Kasumi-1 (cell line): ENCODE measurements around the gene TRMU.

Experiments
- DNase-seq, 2 experiments: peaks; one replicate each; lab custom pipeline; 2025; lab: John Stamatoyannopoulos, UW

TRMU gene, protein sequence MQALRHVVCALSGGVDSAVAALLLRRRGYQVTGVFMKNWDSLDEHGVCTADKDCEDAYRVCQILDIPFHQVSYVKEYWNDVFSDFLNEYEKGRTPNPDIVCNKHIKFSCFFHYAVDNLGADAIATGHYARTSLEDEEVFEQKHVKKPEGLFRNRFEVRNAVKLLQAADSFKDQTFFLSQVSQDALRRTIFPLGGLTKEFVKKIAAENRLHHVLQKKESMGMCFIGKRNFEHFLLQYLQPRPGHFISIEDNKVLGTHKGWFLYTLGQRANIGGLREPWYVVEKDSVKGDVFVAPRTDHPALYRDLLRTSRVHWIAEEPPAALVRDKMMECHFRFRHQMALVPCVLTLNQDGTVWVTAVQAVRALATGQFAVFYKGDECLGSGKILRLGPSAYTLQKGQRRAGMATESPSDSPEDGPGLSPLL

DNA sequence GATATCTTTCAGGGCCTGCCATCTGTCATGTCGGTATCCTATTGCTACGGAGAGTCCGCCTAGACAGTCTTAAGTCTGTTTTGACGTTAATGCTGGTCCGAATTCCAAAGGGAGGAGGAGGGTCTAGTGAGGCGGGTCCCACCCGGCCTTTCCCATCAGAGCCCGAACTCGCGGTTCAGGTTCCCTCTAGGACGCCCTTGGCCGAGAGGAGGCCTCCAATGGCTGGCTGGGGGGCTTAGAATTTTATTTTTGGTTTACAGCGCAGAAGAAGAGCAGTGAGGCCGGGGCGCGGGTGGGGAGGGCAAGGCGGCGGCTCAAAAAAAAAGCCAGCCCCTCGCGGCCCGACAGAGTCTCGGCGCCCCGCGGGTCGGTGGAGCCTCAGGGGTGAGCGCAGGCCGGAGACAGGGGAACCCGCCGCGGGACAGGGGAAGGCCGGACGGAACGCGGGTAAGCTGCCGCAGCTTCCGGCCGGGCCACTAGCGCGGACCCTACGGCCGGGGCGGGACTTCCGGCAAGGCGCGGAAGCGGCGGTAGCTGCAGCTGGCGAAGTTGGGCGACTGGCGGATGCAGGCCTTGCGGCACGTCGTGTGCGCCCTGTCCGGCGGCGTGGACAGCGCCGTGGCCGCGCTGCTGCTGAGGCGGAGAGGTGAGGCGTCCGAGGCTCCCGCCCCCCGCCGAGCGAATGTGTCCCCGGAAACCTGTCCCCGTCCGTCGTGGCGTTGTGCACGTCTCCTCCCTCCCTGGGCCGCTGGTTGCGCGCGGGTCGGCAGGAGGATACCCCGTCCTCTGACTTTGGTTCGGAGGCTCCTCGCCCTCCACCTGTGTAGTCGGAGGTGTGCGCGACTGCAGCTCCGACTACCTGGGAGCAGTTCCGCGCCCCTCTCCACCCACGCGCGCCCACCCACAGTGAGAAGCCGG, at the start of gene TRMU:
TSS of gene TRMU (plus strand) at position 514 of the 918 bp plus-strand sequence. CDS start at position 565, 51 bp downstream.
- DNase-seq = peak; percentile 64 to 82

DNA sequence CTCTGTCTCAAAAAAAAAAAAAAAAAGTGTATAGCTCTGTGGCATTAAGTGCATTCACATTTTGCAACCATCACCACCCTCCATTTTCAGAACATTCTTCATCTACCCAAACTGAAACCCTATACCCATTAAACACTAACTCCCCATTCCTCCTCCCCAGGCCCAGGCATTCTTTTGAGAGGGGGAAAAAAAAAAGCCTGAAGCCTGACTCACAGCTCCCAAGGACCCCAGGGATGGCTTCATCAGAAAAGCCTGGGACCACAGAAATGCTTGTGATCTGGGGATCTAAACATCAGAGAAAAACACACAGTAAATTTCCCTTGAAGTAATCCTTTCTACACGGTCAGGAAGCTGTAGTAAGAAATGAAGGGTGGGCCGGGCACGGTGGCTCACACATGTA, 49.5 kb upstream of the TRMU start:
- DNase-seq = no peak

DNA sequence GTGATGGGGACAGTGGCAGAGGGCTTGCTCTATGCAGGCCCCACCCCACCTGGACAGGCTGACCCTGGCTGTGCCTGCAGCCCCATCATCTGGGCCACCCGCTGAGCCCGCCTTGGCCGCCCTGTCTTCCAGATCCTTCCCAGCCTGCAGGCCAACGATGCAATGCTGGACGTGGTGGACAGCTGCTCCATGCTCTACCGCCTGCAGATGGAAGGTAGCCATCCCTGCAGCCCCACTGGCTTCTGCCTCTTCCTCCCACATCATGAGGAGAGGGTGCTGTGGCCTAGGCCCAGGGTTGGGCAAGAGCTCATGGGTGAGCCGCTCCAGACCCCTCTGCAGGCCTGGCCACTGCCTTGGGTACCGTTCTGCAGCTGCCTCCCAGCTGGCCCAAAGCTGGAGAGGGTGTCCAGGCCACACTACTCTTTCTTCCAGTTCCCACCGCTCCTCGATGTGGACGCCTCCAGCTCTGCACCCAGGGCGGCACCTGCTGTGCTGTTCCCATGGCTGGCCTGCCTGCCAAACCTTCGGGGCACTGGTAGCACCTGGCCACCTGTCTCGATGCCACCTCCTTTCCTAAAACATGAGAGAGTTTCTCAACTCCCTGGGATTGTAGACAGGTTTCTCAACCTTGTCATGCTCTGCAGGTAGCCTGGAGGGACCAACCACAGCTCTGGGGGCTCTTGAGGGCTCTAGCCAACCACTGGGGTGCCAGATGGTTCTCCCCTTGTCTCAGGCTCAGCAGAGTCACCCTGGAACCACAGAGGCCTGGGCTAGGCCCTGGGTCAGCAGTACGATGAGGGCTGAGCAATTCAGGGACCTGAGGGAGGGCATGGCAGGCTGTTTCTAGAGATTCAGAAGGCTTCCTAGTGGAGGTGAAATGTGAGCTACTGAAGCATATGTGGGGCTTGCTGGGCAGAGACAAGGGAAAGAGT, 48.3 kb upstream of the TRMU start:
- DNase-seq = no peak

DNA sequence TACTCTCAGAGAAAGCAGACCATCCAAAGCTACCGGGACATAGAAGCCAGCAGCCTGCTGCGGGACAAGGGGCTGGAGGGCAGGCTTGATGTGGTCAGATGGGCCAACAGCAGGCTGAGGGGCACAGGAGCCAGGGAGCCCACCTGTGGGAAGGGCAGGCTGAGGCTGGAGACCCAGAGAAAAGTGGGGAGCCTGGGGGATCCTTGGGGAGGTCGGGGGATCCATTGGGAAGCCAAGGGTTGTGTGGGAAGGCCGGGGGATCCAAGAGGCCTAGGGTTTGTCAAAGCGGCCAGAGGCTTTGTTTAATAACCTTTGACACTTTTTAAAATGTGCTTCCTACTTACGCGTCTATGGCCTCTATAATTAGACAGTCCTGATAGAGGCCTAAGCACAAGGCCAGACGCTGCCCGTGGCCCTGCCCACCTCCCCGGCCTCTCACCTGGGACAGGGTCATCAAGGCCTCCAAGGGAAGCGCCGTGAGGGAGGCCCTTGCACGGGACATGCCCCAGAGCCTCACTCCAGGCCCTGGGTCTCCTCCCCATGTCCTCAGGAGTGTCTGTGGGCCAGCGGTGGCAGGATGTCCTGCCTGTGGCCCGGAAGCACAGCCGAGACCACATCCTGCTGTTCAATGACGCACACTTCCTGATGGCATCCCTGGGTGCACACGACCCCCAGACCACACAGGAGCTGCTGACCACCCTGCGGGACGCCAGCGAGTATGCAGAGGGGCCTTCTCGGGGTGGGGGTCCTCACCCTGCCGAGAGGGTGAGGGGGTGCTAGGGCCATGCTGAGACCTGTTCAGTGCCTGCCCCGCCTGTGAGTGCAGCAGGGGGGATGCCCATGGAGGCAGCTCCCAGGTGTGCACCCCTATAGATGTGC, 47.4 kb upstream of the TRMU start:
- DNase-seq = peak; percentile 35 to 54

DNA sequence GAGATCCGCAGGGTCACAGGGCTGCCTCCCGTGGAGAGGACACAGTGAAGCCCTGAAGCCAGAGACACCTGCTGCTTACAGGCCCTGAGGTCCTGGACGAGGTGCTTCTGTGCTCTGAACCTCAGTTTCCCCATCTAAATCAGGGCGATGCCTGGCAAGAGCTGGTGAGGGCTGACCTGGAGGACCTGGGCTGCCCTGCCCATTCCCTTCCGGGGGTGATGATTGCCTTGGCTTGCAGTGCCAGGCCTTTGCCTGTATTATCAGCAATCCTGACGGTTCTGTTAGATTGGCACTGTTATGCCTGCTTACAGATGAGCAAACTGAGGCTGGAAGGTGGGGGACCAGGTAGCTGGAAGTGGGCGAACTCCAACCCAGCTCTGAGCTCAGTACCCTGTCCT, 46.7 kb upstream of the TRMU start:
- DNase-seq = no peak

DNA sequence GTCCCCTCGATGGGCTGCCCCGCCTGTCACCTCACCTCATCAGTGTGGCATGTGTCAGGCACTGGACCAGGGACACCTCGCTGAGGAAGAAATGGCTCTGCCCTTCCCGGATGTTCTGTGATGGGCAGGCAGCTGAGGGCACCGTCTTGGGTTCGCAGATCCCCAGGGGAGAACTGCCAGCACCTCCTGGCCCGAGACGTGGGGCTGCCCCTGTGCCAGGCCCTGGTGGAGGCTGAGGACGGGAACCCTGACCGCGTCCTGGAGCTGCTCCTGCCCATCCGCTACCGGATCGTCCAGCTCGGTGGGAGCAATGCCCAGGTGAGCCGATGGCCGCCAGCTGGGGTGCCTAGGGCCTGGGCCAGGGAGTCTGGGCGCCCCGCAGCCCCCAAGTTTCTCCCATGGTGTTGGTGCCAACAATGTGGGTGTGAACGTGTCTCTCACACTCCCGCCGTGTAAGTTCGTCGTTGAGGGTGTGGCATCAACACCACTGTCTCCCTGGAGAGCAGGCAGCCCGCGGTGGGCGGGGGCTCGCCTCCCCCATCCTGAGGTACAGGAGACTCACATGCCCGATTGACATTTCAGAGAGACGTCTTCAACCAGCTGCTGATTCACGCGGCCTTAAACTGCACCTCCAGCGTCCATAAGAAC, 46.1 kb upstream of the TRMU start:
- DNase-seq = no peak

DNA sequence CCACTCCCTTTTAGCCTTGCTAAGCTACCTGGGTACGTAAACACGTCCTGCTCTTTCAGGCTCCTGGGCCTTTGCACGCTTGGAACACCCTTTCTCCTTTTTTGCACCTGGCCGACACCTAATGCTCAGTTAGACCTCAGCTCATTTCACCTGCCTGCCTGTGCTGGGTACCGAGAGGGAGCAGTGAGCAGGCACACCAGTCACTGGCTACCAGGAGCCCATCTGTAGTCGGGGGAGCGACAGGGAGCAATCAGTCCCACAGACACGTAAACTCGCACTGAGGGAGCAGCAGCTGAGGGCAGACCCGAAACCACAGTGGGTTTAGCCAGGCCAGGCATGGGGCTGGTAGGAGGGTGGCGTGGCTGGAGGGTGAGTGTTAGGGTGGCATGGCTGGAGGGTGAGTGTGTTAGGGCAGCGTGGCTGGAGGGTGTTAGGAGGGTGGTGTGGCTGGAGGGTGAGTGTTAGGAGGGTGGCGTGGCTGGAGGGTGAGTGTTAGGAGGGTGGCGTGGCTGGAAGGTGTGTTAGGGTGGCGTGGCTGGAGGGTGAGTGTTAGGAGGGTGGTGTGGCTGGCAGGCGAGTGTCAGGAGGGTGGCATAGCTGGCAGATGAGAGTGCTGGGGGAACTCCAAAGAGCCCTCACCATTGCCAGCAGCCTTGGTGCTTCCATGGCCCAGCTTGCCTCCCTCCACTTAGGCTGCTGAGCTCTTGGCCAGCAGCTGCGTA, 45.2 kb upstream of the TRMU start:
- no peak for DNase-seq

DNA sequence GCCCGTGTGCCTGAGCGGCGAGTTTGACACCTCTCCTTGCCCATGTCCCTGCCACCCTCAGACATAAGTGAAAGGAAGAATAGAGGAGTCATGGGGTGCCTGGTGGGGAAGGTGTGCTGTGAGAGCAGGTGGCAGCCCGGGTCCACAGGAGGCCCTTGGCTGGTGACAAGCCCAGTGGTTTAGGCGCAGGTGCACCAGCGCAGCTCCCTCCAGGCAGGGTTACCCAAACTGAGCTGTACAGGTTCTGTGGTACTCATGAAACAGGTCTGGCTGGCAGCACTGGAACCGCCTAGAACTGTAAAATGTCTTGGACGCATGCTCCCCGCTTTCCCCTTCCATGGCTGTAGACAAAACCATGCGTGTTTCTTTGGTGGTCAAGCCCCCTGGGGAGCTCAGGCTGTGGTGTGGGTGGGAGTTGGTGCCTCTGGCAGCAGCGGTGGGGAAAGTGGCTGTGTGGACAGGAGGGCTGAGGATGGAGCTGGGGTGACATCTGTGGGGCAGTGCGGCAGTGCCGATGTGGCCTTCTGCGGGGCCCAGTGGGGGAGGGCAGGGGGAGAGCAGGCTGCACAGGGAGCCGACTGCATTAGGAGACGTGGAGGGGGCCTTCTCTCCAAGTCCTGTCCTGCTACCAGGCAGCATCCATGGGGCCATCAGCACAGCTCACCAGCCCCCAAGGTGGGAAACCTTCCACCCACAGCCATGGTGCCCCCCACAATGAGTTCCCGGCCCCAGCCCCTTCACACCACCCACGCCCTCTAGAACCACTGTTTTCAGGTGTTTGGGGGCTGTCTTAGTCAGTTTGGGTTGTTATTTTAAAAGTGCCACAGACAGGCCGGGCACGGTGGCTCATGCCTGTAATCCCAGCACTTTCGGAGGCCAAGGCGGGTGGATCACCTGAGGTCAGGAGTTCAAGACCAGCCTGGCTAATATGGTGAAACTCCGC, 44.4 kb upstream of the TRMU start:
- no peak for DNase-seq

DNA sequence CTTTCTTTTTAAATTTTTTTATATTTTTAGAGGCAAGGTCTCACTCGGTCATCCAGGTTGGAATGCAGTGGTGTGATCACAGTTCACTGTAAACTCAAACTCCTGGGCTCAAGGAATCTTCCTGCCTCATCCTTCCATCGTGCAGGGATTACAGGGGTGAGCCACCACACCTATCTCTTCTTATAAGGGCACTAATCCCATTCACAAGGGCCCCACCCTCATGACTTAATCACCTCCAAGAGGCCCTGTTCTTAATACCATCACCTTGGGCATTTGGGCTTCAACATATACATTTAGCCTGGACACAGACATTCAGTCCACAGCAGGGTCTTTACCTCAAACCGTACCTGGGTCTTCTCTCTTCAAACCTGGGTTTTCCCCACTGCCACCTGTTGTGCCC, 43.3 kb upstream of the TRMU start:
- no peak for DNase-seq

DNA sequence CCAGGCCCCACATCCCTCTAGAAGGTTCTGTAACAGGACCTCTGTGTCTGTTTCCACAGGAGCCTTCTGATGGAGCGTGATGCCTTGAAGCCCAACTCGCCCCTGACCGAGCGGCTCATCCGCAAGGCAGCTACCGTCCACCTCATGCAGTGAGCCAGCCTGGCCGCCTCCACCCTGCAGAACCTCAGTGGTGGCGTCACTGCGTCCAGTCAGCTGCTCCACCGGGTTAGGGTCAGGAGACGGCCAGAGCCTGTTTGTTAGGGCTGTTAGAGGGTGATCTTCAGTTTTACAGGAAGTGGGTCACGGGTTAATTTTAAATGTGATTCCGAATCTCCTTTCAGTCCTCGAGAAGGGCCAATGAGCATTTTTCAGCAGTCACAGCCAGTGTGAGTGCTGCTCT, 42.8 kb upstream of the TRMU start:
- no peak for DNase-seq

DNA sequence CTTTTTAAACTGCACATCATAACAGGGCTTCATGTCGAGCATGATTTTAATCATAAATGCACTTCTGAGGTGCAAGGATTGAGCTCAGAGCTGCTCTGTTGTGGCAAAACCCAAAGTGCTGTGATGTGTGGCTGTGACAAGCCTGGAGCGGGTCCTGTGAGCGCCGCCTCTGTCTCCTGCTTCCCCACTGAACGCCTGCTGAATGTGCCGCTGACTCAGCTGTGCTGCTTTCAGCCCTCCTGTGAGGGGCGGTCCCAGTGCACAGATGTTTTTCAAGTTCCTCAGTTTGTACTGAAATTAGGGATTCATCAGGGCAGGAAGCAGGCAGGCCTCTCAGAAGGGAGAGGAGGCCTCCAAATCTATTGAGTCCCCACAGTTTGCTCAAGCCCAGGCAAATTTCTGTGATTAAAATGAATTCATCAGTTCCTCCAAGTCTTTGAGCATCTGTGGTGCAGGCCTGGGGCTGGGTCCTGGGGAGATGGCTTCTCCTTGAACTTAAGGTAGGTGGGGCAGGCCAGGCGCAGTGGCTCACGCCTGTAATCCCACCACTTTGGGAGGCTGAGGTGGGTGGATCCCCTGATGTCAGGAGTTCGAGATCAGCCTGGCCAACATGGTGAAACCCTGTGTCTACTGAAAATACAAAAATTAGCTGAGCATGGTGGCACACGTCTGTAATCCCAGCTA, 41.8 kb upstream of the TRMU start:
- peak; percentile 91 to 92 for DNase-seq

DNA sequence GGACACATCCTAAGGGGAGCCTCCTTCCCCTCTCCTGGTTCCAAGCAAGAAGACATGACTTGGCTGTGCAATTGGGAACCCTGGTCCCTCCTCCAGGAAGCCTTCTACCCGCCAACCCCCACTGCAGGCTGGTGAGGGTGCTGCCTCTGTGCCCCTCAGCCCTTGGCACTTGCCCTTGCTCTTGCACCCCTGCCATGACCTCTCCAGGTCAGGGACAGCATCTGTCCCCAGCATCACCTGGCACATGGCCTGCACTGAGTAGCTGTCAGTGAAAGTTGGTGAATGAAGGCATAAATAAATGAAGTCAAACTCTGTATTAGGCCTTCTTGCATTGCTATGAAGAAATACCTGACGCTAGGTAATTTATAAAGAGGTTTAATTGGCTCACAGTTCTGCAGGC, 40.7 kb upstream of the TRMU start:
- no peak for DNase-seq

DNA sequence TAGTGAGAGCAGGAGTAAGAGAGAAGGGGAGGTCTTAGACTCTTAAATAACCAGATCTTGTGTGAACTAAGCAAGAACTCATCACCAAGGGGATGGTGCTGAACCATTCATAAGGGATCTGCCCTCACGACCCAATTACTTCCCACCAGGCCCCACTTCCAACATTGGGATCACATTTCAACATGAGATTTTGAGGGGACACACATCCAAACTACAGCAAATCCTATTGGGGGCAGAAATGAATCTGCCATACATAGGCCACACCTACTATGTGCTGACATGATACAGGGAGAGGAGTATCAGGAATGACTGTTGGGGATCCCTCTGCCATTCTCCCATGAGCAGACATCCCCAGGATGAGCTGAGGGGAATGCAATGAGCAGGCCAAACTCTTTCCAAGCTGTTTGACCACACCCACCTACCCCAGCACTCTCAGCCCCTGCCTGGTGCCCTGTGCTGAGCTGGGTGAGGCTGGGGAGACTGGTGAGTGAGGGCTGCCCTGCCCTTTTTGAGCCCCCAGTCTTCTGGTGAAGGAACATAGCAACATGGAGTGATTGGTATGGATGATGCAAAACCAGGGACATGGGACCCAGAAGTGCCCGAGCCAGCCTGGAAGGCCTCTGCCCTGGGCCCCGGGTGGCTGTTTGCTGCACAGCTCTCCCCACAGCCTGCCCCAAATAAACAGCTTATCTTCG, 40.1 kb upstream of the TRMU start:
- no peak for DNase-seq

DNA sequence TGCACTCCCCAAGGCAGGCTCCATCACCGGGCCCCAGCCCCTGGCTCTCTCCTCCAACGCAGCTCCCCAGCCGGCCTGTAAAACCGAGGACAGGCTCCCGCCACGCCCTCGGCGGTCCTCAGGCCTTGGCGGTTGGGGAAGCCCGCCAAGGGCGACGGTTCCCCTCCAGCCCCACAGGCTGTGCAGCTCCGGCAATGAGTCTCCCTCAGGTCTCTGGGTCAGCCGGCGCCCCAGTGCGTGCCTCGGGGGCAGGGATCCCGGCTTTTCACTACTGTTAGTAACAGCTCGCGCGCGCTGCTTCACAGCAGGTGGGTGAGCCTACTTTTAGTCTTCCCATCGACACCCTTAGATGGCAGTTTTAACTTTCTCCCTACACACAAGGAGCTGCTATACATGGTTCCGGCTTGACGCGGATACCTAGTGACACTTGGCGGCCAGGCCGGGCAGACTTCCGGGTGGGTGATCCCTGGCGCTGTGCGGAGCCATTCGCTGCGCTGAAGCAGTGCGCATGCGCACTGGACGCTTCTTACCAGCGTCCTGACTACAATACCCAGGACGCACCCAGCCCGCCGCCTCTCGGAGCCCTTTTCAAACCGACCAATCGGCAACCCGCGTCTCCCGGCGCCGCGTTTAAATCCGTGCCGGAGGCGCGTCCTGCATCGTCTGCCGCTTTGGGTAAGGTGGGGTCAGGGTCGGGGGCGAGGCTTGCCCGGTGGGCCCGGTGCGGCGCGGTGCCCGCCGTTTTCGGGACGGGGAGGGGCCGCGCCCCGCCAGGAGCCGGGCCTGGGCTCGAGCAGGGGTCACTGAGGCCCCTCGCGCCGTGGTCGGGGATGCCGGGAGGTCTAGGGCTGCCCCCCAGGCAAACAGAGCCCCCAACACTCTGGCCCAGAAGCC, 39.0 kb upstream of the TRMU start, which contains the start of gene GTSE1:
TSS of gene GTSE1 (plus strand) at position 614 of the 894 bp plus-strand sequence. CDS start 531 bp downstream, outside the sequence.
- DNase-seq = peak; percentile 96

DNA sequence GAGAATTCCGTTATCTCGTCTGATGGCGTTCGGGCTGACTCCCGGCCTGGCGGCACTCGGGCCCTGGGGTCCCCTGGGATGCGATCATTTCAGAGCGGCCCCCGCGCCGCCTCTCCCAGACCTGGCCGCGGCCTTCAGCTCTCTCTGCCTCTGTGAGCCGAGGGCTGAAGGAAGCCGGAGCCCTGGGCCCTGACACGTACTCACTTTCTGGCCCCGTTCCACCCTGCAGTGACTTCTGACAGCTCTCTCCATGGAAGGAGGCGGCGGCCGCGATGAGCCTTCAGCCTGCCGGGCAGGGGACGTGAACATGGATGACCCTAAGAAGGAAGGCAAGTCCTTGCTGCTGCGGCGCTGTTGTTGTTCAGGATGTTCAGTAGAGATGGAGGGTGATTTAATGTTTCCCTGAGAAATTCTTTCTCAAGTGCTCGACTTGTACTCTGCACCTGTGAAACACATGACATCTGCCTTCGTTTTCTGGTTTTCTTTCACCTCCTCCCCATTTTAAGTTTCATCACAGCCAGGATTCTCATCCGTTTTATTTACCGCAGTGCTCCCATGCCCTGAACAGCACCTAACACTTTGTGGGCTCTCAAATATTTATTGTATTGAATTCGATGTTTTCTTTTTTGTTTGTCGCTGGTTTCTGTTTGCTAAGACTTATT, 38.2 kb upstream of the TRMU start:
- DNase-seq = peak; percentile 7 to 10

DNA sequence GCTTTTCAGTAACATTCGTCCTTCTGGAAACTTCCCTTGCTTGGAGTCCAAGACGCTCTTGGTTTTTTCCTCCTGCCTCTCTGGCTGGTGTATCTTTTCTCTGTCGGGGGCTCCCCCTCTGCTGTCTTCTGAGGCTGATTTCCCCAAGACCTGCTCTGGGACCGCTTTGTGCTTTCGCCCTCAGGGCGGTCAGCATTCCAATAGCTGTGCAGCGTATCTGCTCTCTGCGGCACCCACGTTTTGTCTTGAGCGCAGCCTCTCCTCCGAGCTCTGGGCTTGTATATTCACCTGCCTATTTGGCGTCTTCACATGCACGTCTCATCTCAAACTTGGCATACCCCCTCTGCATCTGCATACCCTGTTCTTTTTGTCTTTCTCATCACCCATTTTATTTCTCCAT, 36.4 kb upstream of the TRMU start:
- DNase-seq = no peak
